Retina (tissue), 1 donor: ENCODE data around the gene RALGDS.
"Not testable (repeated sequence)": the region's sequence is repeated elsewhere in the genome, so short reads cannot be mapped to it uniquely, and the experiment has no call there.

Experiments
- DNase-seq: peaks from one replicate; pipeline ENCODE4 v3.0.0-alpha.2; 2016

Gene RALGDS

DNA sequence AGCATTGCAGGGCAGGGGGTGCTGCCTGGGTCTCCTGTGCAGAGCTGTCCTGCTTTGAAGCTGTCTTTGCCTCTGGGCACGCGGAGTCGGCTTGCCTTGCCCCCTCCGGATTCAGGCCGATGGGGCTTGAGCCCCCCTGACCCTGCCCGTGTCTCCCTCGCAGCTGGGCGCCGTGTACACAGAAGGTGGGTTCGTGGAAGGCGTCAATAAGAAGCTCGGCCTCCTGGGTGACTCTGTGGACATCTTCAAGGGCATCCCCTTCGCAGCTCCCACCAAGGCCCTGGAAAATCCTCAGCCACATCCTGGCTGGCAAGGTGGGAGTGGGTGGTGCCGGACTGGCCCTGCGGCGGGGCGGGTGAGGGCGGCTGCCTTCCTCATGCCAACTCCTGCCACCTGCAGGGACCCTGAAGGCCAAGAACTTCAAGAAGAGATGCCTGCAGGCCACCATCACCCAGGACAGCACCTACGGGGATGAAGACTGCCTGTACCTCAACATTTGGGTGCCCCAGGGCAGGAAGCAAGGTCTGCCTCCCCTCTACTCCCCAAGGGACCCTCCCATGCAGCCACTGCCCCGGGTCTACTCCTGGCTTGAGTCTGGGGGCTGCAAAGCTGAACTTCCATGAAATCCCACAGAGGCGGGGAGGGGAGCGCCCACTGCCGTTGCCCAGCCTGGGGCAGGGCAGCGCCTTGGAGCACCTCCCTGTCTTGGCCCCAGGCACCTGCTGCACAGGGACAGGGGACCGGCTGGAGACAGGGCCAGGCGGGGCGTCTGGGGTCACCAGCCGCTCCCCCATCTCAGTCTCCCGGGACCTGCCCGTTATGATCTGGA lies 56.6 kb downstream of the RALGDS start:
- DNase-seq = no peak

DNA sequence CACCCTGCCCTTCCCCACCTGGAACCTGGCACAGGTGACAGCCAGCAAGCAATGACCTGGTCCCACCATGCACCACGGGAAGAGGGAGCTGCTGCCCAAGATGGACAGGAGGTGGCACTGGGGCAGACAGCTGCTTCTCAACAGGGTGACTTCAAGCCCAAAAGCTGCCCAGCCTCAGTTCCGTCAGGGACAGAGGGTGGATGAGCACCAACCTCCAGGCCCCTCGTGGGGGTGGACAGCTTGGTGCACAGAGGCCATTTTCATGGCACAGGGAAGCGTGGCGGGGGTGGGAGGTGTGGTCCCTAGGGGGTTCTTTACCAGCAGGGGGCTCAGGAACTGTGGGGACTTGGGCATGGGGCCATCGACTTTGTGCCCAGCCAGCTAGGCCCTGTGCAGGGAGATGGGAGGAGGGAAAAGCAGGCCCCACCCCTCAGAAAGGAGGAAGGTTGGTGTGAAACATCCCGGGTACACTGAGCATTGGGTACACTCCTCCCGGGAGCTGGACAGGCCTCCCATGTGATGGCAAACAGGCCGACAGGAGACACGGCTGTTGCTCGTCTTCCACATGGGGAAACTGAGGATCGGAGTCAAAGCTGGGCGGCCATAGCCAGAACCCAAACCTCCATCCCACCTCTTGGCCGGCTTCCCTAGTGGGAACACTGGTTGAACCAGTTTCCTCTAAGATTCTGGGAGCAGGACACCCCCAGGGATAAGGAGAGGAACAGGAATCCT lies 57.4 kb downstream of the RALGDS start:
- no peak for DNase-seq

DNA sequence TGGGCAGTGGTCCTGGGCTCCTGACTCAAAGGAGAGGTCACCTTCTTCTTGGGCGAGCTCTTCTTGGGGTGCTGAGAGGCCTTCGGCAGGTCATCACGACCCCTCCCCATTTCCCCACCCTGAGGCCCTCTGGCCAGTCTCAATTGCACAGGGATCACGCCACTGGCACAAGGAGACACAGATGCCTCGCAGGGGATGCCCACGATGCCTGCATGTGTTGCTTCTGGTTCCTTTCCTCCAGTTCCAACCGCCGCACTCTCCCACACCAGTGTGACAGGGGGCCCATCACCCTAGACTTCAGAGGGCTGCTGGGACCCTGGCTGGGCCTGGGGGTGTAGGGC lies 57.9 kb downstream of the RALGDS start:
- DNase-seq = no peak

DNA sequence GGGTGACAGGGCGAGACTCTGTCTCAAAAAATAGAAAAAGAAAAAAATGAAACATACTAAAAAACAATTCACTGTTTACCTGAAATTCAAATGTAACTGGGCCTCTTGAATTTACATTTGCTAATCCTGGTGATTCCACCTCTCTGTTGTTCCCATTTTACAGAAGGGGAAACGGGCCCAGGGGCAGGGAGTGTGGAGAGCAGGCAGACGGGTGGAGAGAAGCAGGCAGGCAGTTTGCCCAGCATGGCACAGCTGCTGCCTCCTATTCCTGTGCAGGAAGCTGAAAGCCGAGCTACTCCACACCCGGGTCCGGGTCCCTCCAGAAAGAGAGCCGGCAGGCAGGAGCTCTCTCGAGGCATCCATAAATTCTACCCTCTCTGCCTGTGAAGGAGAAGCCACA lies 58.5 kb downstream of the RALGDS start:
- not testable (repeated sequence) for DNase-seq

DNA sequence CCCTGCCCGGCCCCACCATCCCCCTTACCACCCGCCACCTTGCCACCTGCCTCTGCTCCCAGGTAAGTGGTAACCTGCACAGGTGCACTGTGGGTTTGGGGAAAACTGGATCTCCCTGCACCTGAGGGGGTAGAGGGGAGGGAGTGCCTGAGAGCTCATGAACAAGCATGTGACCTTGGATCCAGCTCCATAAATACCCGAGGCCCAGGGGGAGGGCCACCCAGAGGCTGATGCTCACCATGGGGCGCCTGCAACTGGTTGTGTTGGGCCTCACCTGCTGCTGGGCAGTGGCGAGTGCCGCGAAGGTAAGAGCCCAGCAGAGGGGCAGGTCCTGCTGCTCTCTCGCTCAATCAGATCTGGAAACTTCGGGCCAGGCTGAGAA lies 59.3 kb downstream of the RALGDS start, which contains the start of gene CEL:
CEL (plus strand) TSS at position 218 of the 382 bp plus-strand sequence; CDS start at position 240, 22 bp downstream.
- not testable (repeated sequence) for DNase-seq

DNA sequence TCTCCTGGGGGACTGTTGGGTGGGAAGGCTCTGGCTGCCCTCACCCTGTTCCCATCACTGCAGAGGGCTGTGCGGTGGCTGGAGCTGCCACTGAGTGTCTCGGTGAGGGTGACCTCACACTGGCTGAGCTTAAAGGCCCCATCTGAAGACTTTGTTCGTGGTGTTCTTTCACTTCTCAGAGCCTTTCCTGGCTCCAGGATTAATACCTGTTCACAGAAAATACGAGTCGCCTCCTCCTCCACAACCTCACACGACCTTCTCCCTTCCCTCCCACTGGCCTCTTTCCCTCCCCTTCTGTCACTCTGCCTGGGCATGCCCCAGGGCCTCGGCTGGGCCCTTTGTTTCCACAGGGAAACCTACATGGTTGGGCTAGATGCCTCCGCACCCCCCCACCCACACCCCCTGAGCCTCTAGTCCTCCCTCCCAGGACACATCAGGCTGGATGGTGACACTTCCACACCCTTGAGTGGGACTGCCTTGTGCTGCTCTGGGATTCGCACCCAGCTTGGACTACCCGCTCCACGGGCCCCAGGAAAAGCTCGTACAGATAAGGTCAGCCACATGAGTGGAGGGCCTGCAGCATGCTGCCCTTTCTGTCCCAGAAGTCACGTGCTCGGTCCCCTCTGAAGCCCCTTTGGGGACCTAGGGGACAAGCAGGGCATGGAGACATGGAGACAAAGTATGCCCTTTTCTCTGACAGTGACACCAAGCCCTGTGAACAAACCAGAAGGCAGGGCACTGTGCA lies 59.8 kb downstream of the RALGDS start:
- not testable (repeated sequence) for DNase-seq

DNA sequence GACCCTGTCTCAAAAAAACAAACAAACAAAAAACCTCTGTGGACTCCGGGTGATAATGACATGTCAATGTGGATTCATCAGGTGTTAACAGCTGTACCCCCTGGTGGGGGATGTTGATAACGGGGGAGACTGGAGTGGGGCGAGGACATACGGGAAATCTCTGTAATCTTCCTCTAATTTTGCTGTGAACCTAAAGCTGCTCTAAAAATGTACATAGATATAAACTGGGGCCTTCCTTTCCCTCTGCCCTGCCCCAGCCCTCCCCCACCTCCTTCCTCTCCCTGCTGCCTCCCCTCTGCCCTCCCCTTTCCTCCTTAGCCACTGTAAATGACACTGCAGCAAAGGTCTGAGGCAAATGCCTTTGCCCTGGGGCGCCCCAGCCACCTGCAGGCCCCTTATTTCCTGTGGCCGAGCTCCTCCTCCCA lies 60.6 kb downstream of the RALGDS start:
- DNase-seq = no peak

DNA sequence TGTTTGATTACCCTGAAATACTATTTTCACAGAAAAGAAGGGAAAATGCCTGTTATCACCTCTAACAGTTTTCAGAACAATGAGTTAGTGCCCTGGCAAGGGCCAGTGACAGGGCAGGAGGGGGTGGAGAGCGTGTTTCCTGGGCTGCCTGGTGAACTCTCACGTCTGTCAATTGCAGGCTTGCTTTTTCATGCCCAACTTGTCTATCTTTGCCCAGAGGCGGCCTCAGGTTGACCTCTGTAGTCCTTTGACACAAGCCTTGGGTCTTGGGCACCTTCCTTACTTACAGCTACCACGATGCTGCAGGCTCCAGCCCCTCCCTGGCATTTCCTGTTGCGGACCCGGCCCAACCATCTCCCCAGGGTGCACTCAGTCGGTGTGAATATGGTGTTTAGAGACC lies 61.4 kb downstream of the RALGDS start:
- no peak for DNase-seq

DNA sequence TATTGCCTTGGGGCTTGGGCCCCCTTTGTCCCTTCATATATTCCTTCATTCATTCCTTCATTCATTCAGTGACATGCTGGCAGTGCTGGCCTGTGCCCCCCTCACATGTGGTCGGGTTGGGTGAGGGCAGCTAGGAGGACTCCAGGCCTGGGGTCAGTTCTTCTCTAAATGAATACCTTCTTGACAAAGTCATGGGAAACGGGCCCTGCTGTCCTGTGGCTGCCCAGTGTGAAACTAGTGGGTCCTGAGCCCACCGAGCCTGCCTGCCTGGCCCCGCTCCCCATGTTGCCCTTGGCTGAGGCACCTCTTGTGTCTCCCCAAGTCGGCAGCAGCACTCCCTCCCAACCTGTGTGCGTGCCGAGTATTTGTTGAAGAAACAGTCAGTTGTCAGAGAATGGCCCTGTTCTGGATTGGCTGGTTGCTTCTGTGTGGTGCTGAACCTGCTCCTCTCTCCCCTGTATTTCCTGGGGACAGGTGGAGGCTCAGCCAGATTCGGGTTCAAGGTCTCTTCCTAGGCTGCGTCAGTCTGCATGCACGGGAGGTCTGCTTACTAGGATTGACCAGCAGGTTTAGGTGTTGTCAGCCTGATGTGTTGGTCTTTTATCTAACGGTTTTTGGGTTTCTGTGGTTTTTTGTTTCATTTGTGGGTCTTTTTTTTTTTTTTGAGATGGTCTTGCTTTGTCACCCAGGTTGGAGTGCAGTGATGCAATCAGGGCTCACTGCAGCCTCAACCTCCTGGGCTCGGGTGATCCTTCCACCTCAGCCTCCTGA lies 62.3 kb downstream of the RALGDS start:
- DNase-seq = no peak

DNA sequence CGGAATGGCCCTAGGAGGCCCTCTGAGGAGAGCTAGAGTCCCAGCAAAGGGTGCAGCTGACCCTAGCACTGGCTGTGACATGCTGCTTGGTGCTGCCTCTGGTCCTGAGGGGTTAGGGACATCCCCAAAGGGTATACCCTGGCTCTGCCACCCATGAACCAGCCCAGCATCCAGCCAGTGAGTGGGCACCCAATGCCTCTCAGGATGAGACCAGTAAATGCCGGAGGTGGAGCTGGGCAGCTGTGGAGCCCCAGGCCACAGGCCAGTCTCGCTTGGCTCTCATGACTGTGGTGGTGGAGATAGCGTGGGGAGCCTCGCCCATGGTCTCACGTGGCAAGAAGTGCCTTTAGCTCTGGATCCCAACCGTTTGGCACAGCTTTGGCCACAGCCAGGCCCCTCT lies 63.0 kb downstream of the RALGDS start:
- DNase-seq = no peak

DNA sequence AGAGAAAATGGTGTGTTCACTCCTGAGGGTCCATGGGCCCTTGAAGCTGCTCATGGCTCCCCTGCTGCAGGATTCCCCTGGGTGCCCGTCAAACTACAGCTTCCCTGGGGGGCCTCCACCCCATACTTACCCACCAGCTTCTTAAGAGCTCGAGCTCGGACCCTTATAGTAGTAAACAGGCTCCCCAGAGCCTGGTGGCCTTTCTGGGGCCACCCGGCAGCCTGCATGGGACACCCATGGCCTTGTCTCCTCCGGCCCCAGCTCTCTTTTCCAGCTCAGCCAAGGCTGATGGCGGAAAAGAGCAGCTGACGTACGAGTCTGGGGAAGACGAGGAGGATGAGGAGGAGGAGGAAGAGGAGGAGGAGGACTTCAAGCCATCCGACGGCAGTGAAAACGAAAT lies 63.5 kb downstream of the RALGDS start:
- no peak for DNase-seq

DNA sequence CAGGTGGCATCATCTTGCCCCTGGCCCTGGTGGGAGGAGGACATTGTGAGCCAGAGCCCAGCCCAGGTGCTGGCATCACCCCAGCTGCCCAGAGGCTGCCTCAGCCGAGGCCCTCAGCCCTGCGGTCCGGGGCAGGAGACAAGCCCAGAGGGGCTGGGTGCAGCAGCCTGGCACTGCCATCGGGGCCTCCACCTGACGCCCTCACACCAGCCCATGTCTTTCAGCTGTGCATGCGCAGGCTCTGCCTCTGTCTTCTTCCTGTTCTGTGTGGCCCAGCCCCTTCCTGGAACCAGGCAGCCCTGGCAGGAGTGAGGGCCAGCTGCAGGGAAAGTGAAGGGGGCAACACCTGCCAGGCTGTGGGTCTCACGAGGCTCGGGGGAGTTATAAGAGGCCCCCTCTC lies 64.0 kb downstream of the RALGDS start:
- no peak for DNase-seq

DNA sequence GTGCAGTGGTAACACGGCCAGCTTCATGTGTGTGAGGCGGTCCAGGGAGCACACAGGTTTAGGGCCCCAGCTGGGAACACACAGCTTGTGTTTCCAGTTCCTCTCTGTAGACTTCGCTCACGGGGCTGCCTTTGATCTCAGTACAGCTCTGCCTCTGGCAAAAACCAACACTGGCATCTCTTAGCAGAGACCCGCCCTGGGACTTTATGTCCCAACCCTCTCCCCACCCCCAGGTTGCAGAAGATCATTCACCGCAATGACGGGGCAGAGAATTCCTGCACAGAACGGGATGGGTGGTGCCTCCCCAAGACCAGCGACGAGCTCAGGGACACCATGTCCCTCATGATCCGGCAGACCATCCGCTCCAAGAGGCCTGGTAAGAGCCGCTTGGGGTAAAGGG lies 64.5 kb downstream of the RALGDS start:
- DNase-seq = no peak

DNA sequence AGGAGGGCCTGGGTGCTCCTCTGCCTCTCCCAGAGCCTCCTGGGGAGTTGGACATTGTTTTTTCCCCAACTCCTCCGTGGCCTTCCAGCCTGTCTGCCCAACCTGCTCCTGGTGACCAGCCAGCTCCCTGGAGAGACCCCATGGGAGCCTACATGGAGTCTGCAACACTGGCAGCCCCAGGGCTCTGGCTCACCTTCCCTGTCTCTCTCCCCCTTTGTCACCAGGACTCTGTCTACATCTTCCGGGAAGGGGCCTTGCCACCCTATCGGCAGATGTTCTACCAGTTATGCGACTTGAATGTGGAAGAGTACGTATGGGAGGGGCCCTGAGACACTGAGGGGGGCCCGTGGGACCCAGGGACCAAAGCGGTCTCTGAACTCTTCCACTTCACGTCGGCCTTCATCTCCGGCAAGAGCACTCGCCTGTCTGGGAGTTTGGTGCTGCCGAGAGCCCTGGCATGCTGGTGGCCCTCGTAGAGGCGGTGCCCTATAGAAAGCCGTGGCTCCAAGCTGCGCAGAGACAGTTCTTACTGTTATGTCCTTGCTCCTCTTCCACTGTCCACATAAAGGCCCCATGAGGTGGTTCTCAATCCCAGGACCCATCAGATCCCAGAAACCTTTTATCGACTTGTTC lies 65.1 kb downstream of the RALGDS start:
- DNase-seq = no peak

DNA sequence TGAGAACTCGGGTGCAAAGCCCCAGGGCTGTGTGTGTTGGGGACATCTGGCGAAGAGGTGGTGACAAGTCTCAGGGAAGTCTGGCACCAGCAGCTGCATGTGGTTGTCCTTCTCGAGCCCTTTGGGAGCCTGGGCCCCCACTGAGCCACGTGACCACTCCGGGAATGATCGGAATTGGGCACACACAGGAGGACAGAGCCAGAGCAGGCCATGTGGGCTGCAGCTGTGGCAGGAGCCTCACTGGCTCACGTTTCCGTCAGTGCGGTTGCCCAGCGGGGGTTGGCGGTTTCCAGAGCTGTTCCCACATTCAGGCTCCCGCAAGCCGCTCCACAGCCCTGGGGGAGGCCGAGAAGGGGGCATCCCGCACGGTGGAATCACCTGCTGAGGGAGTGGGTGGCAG lies 66.1 kb downstream of the RALGDS start:
- DNase-seq = no peak

DNA sequence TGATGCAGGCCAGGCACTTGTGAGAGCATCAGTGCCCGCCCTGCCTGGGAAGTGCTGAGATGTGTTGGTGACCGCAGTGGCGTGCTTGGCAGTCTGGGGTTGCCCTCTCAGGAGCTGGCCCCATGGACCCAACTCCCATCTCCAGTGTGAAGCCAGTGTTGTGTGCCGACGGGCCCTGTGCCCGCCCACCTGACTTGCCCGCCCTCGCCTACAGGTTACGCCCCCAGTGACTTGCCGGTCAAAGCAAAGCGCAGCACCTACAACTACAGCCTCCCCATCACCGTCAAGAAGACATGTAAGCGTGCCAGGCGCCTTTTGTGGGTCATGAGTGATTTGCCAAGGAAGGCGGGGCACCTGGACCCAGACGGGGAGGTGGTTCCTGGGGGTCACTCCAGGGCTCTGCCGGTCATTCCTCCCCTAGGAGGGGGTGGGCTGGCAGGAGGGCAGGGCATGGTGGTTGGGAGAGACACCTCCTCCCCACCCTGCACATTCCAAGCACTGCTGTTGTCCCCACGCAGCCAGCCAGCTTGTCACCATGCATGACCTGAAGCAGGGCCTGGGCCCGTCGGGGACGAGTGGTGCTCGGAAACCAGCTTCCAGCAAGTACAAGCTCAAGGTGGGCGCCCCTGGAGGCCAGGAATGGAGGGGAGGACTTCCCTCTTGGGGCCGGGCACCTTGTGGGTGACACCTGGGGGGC lies 66.7 kb downstream of the RALGDS start:
- no peak for DNase-seq

DNA sequence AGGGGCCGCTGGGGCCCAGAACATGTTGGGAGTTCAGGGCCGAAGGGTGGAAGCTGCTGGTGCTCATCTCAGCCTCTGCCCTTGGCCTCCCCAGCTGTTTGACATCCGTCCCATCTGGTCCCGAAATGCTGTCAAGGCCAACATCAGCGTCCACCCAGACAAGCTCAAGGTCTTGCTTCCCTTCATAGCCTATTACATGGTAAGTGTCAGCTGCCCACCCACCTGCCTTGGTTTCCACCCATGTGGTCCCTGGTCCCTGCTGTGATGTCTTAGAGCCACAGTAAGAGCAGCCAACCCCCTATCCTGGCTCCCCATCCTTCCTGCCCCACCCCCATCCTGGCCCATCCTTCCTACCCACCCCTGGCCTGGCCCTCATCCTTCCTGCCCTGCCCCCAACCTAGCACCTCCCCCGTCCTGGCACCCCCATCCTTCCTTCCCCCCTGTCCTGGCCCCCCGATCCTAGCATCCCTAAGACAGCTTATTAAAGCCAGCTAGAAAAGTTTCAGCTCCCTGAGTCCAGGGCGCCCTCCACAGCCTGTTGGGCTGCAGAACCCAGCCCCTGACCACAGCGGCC lies 69.0 kb downstream of the RALGDS start:
- no peak for DNase-seq

DNA sequence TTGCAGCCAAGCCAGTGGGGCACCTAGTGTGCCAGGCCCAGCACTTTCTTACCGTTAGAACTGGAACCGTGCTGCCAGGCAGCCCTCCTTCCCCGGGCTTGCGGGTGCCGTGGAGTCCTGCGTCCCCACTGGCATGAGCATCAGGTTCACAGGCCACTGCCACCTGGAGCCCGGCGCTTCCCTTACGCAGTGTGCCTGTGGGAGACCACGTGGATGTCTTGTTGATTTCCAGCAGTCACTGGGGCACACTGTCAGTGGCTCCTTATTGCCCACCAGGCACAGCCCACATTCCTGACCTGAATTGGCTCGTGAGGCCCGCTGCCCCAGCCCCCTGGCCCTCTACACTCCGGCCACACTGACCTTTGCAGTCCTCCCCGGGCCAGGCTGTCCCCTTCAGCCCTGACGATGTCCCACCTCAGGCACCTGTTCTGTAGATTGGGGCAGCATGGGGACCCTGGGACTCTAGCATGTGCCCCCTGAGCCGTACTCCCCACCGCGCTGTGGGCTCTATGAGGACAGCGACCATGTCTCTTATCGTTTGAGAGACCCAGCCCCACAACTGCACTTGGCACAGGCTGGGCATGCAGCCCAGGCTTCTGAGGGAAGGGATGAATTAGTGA lies 69.6 kb downstream of the RALGDS start:
- DNase-seq = no peak

DNA sequence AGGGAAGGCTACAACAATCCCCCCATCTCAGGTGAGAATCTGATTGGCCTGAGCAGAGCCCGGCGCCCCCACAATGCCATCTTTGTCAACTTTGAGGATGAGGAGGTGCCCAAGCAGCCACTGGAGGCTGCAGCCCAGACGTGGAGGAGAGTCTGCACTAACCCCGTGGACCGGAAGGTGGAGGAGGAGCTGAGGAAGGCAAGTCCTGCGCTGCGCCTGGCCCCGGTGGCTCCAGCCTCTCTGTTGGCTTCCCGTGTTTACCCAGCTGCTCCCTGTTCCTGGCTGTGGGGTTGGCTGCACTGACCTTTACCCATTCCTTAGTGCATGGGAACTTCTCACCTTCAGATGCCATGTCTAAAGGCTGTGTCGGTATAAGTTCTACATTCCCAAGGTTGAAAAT lies 70.3 kb downstream of the RALGDS start:
- no peak for DNase-seq

DNA sequence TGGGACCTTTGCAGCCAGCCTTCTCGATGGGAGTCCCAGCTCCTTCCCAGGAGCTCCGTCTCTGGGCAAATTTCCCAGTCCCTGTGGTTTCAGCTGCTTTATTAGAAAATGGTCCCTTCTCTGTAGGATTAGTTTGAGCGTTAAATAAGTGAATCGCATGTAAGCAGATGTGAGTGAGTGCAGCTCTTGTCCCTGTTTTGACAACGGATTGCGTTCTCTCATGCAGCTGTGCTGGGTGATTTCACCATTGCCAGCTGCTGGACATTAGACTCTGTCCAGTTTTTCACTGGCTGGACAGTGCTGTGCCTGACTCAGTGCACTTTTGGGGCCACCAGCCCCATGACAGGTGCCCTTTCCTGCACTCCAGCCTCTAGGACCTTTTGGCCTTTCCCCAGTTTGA lies 70.9 kb downstream of the RALGDS start:
- no peak for DNase-seq

DNA sequence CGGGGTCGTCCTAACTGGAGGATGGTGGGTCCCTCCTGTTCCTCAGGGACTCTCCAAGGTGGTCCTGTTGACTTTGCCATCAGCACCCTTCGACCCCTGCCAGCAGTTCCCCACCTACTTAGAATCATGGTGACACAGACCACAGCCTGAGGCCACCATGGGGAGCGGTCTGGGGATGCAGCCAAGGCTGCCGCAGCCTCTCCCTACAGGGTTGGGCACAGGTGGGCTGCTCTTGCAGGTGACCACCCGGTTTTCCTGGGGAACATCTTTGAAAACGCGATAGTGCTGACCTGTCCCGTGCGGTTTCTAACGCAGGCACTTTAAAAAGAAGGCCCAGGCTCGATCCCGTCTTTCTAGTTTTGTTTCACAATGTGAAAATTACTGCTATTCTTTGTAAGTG lies 72.0 kb downstream of the RALGDS start:
- DNase-seq = no peak
